NCI-H128 (cell line): Measurements from ENCODE around the gene DEPP1.

Experiments used
- DNase-seq: peaks from one replicate; lab custom pipeline; 2025; ENCODE audit not compliant: unreplicated experiment; lab: John Stamatoyannopoulos, UW

DEPP1 gene

GRCh38 chr10:44955413-44956070 is 23.1 kb downstream of the DEPP1 start:
- no peak for DNase-seq

- no peak for DNase-seq
These were observed 23.6 kb downstream of the DEPP1 start for GRCh38 chr10:44954962-44955361.

GRCh38 chr10:44954042-44954441 is 24.6 kb downstream of the DEPP1 start:
- DNase-seq, result no peak

GRCh38 chr10:44952779-44953231 is 25.8 kb downstream of the DEPP1 start:
- no peak for DNase-seq

GRCh38 chr10:44951576-44952226 is 26.9 kb downstream of the DEPP1 start:
- no peak for DNase-seq

- DNase-seq, result no peak
These were observed 28.0 kb downstream of the DEPP1 start for GRCh38 chr10:44950326-44951225.

GRCh38 chr10:44949915-44950314 is 28.7 kb downstream of the DEPP1 start:
- no peak for DNase-seq

GRCh38 chr10:44949127-44949802 is 29.3 kb downstream of the DEPP1 start:
- DNase-seq, result no peak

- no peak for DNase-seq
These were observed 30.0 kb downstream of the DEPP1 start for GRCh38 chr10:44948642-44949041.

GRCh38 chr10:44947371-44948152 is 31.0 kb downstream of the DEPP1 start:
- no peak for DNase-seq

- no peak for DNase-seq
These were observed 32.4 kb downstream of the DEPP1 start for GRCh38 chr10:44946205-44946604.

GRCh38 chr10:44944354-44944753 is 34.3 kb downstream of the DEPP1 start:
- no peak for DNase-seq

GRCh38 chr10:44939691-44940401 is 38.8 kb downstream of the DEPP1 start:
- no peak for DNase-seq

- no peak for DNase-seq
These were observed 39.7 kb downstream of the DEPP1 start for GRCh38 chr10:44938956-44939355.

- no peak for DNase-seq
These were observed 41.2 kb downstream of the DEPP1 start for GRCh38 chr10:44937196-44938005.

- DNase-seq, result no peak
These were observed 42.2 kb downstream of the DEPP1 start for GRCh38 chr10:44936314-44936975.

- no peak for DNase-seq
These were observed 42.7 kb downstream of the DEPP1 start for GRCh38 chr10:44935966-44936295.

GRCh38 chr10:44935201-44935965 is 43.2 kb downstream of the DEPP1 start:
- DNase-seq, result no peak
